HG02943 (cell line): ENCODE measurements around the gene CRYBG3.
"Not testable (repeated sequence)": the region's sequence is repeated elsewhere in the genome, so short reads cannot be mapped to it uniquely, and the experiment has no call there.

Source experiments
- ATAC-seq: cut with Tn5 transposase; IDR thresholded peaks from one replicate; pipeline ENCODE4 v1.9.1; 2021; ENCODE audit warnings: mild to moderate bottlenecking, low read depth, moderate library complexity; ENCODE audit not compliant: unreplicated experiment

CRYBG3 gene

GRCh38 chr3:97895216-97895615 is 73.4 kb downstream of the CRYBG3 start:
- ATAC-seq, result peak; percentile 65

GRCh38 chr3:97896129-97896528 is 74.3 kb downstream of the CRYBG3 start:
- no peak for ATAC-seq

- no peak for ATAC-seq
These were observed 74.7 kb downstream of the CRYBG3 start for GRCh38 chr3:97896547-97896946.

GRCh38 chr3:97899331-97899730 is 77.5 kb downstream of the CRYBG3 start:
- no peak for ATAC-seq

- ATAC-seq, result no peak
These were observed 79.8 kb downstream of the CRYBG3 start for GRCh38 chr3:97901313-97902248.

- not testable (repeated sequence) for ATAC-seq
These were observed 88.0 kb downstream of the CRYBG3 start for GRCh38 chr3:97909830-97910229.

- ATAC-seq, result not testable (repeated sequence)
These were observed 88.5 kb downstream of the CRYBG3 start for GRCh38 chr3:97910236-97910831.

- no peak for ATAC-seq
These were observed 89.1 kb downstream of the CRYBG3 start for GRCh38 chr3:97910931-97911351.

- no peak for ATAC-seq
These were observed 89.6 kb downstream of the CRYBG3 start for GRCh38 chr3:97911459-97911858.

GRCh38 chr3:97914388-97914787 is 92.6 kb downstream of the CRYBG3 start:
- no peak for ATAC-seq

GRCh38 chr3:97916576-97916975 is 94.8 kb downstream of the CRYBG3 start:
- ATAC-seq, result no peak

- ATAC-seq, result no peak
These were observed 96.2 kb downstream of the CRYBG3 start for GRCh38 chr3:97917813-97918536.

- no peak for ATAC-seq
These were observed 105.9 kb downstream of the CRYBG3 start for GRCh38 chr3:97927704-97928103.

- ATAC-seq, result no peak
These were observed 107.2 kb downstream of the CRYBG3 start for GRCh38 chr3:97928986-97929385.

GRCh38 chr3:97930018-97930417 is 108.2 kb downstream of the CRYBG3 start:
- ATAC-seq, result no peak

GRCh38 chr3:97931218-97931617 is 109.4 kb downstream of the CRYBG3 start:
- no peak for ATAC-seq

- no peak for ATAC-seq
These were observed 110.6 kb downstream of the CRYBG3 start for GRCh38 chr3:97932387-97932801.

- ATAC-seq, result no peak
These were observed 113.3 kb downstream of the CRYBG3 start for GRCh38 chr3:97934980-97935695.

GRCh38 chr3:97935842-97936241 is 114.0 kb downstream of the CRYBG3 start:
- no peak for ATAC-seq

GRCh38 chr3:97937205-97937604 is 115.4 kb downstream of the CRYBG3 start:
- no peak for ATAC-seq
